K562 (cell line): Measurements from ENCODE around the gene APLF. TPM values are rescaled to one million over a fixed set of nuclear protein-coding genes. Genes with fewer than 3 reads are reported as not detected.

Source experiments
- ARNT ChIP-seq, 2 experiments: fragments of 450-650 bp; IDR thresholded peaks; 2 replicates each; pipeline ENCODE4 v1.6.1; 2016; ENCODE audit warnings: mild to moderate bottlenecking in 1 of 2
- BRD9 ChIP-seq: fragments of 450-650 bp; IDR thresholded peaks from 2 replicates; pipeline ENCODE4 v1.6.1; 2018; ENCODE audit warnings: low read depth; ENCODE audit not compliant: partially characterized antibody
- CEBPZ ChIP-seq: fragments of 150-350 bp; IDR thresholded peaks from 2 replicates; pipeline ENCODE4 v1.6.1; 2014; ENCODE audit warnings: low read depth, mild to moderate bottlenecking, low read length, borderline replicate concordance
- HOXB6 ChIP-seq: fragments of 250-450 bp; sonication (Bioruptor Pico); IDR thresholded peaks from 2 replicates; pipeline ENCODE4 v1.5.1; 2022; ENCODE audit warnings: mild to moderate bottlenecking, borderline replicate concordance
- KDM1A ChIP-seq, 2 experiments: fragments of 450-650 bp; IDR thresholded peaks; 2 replicates each; pipeline ENCODE4 v1.6.1; 2016; ENCODE audit warnings: mild to moderate bottlenecking in 2 of 2
- LEF1 ChIP-seq: fragments of 450-650 bp; IDR thresholded peaks from 2 replicates; pipeline ENCODE4 v1.6.1; 2016; ENCODE audit warnings: mild to moderate bottlenecking
- MCM3 ChIP-seq: fragments of 450-650 bp; IDR thresholded peaks from 2 replicates; pipeline ENCODE4 v1.6.1; 2016
- MNT ChIP-seq, 2 experiments: fragments of 450-650 bp; conservative IDR thresholded peaks; 2 replicates each; pipeline ENCODE4 v1.6.1; 2017; ENCODE audit warnings: mild to moderate bottlenecking in 2 of 2, moderate library complexity in 2 of 2
- MYNN ChIP-seq, 2 experiments: sonication (generic); formaldehyde crosslinking in 1 of 2; IDR thresholded peaks; 2 replicates each; pipeline versions ENCODE4 v1.5.0 to v1.6.1; 2016 to 2020; ENCODE audit warnings: antibody characterized with exemption in 1 of 2, missing genetic modification reagents in 1 of 2
- NR3C1 ChIP-seq: sonication (generic); formaldehyde crosslinking; IDR thresholded peaks from 2 replicates; pipeline ENCODE4 v1.8.1; 2022; ENCODE audit warnings: missing genetic modification reagents
- OTX1 ChIP-seq: fragments of 450-650 bp; formaldehyde crosslinking; IDR thresholded peaks from 2 replicates; pipeline ENCODE4 v1.4.0; 2022; ENCODE audit warnings: mild to moderate bottlenecking
- RAD21 ChIP-seq, 2 experiments: fragments of 250-450 bp in 1 of 2; fragments of 450-650 bp in 1 of 2; sonication (Bioruptor Pico) in 1 of 2; formaldehyde crosslinking in 1 of 2; IDR thresholded peaks in 1 of 2; conservative IDR thresholded peaks in 1 of 2; 2 replicates each; pipeline versions ENCODE4 v1.4.0 to v1.8.0; 2020 to 2022; ENCODE audit warnings: mild to moderate bottlenecking in 2 of 2, moderate library complexity in 1 of 2
- RREB1 ChIP-seq: fragments of 250-450 bp; sonication (Bioruptor Pico); IDR thresholded peaks from 2 replicates; pipeline ENCODE4 v1.4.0; 2020
- TGIF2 ChIP-seq: sonication (generic); formaldehyde crosslinking; IDR thresholded peaks from 2 replicates; pipeline ENCODE4 v1.8.1; 2022; ENCODE audit warnings: mild to moderate bottlenecking, missing genetic modification reagents, moderate library complexity
- ZNF277 ChIP-seq: fragments of 250-450 bp; sonication (Bioruptor Pico); IDR thresholded peaks from 2 replicates; pipeline ENCODE4 v1.8.0; 2022; ENCODE audit warnings: inconsistent platforms, mild to moderate bottlenecking, moderate library complexity, borderline replicate concordance
- polyA plus RNA-seq, 8 experiments: library from polyadenylated mRNA; depleted of rRNA in 4 of 8; stranded (reverse) in 5 of 8; unstranded in 3 of 8; fragments of >200 nt; fragmentation: Nextera tagmentation in 2 of 8; fragmentation: Illumina TruSeq in 1 of 8; extraction: Ambion mirVana in 2 of 8; extraction: Trizol in 1 of 8; gene quantifications; 2 replicates each; pipeline versions ENCODE4 v1.2.1 to v1.2.3, GENCODE V29; 2011 to 2014; ENCODE audit warnings: inconsistent platforms in 1 of 8, missing spikeins in 1 of 8
- total RNA-seq, 7 experiments: library from RNA; depleted of rRNA in 6 of 7; stranded (reverse); fragments of >200 nt in 6 of 7; fragmentation: Illumina TruSeq in 2 of 7; extraction: Trizol in 2 of 7; gene quantifications; 2 replicates each; pipeline versions ENCODE4 v1.2.1 to v1.2.3, GENCODE V29; 2011 to 2021; ENCODE audit warnings: low replicate concordance in 1 of 7

APLF gene
- total and polyA plus RNA-seq, 9 of the 15 experiments (the other 6 are each of a cell fraction or from before 2014, with no cell fraction given), result 0.07 to 1.1 (median 0.71) TPM

GRCh38 chr2:68441179-68441993, 26.0 kb upstream of the APLF start (continued):
- TF ChIP-seq MNT (conservative IDR thresholded peaks at IDR 0.05) (no peak), MYNN (IDR thresholded peaks at IDR 0.05) (peak; percentile 60; the same call in 1 of the 2 replicates), MYNN (CRISPR knock-in tag; IDR thresholded peaks at IDR 0.05) (no peak), RAD21 (CRISPR knock-in tag; conservative IDR thresholded peaks at IDR 0.05 in 1 of 2, IDR thresholded peaks at IDR 0.05 in 1 of 2) (peak; percentile 99), ZNF277 (CRISPR knock-in tag) (no peak), BRD9 (no peak), ARNT (IDR thresholded peaks at IDR 0.05) (0 out of 4 replicates have a peak, but pooled peaks of 1 of the 2 experiments have one; percentile 52), KDM1A (IDR thresholded peaks at IDR 0.05) (no peak), CEBPZ (no peak), TGIF2 (CRISPR knock-in tag) (no peak), RREB1 (CRISPR knock-in tag) (no peak), NR3C1 (CRISPR knock-in tag) (no peak), MCM3 (no peak), OTX1 (no peak), HOXB6 (CRISPR knock-in tag) (no peak), LEF1 (no peak)
